Breast epithelium (tissue), 4 donors: ENCODE measurements around the gene TEX10. TPM values are rescaled to one million over a fixed set of nuclear protein-coding genes. Genes with fewer than 3 reads are reported as not detected.

Source experiments
- DNase-seq, 2 donors: peaks; one replicate each; pipeline ENCODE4 v3.0.0-alpha.2; 2019; ENCODE audit warnings: low spot score in 2 of 2
- H3K27ac ChIP-seq, 2 donors: fragments of 200-600 bp; sonication (generic) in 1 of 2; one replicate each; pipeline ENCODE4 v1.5.1; 2016 to 2019; ENCODE audit warnings: mild to moderate bottlenecking in 1 of 2
- H3K27me3 ChIP-seq, 2 donors: fragments of 200-600 bp; sonication (generic) in 1 of 2; one replicate each; pipeline versions ENCODE4 v1.5.1 to v1.6.0; 2017 to 2019; ENCODE audit warnings: control low read depth in 1 of 2, mild to moderate bottlenecking in 1 of 2
- H3K36me3 ChIP-seq: fragments of 200-600 bp; one replicate; pipeline ENCODE4 v1.5.1; 2019
- H3K4me1 ChIP-seq, 2 donors: fragments of 200-600 bp; sonication (generic); one replicate each; pipeline ENCODE4 v1.5.1; 2016 to 2019; ENCODE audit warnings: control low read depth in 1 of 2
- H3K4me3 ChIP-seq, 3 donors: fragments of 200-600 bp; sonication (generic); 1 replicate in 2 of 3; 2 replicates in 1 of 3; pipeline ENCODE4 v1.5.1; 2016 to 2019; ENCODE audit warnings: mild to moderate bottlenecking in 3 of 3, moderate library complexity in 2 of 3
- H3K9me3 ChIP-seq, 2 donors: fragments of 200-600 bp; sonication (generic) in 1 of 2; one replicate each; pipeline ENCODE4 v1.5.1; 2016 to 2019; ENCODE audit warnings: control low read depth in 1 of 2
- POLR2A ChIP-seq: fragments of 450-650 bp; IDR thresholded peaks from one replicate; pipeline ENCODE4 v1.6.1; 2016; ENCODE audit warnings: antibody characterized with exemption, mild to moderate bottlenecking, moderate library complexity
- POLR2AphosphoS5 ChIP-seq, 3 donors: sonication (generic); formaldehyde crosslinking; IDR thresholded peaks; one replicate each; pipeline ENCODE4 v1.6.1; 2017; ENCODE audit warnings: antibody characterized with exemption in 3 of 3
- intact Hi-C: fragments of 100-400 bp; cut with DNase I; formaldehyde crosslinking; loops from one replicate; pipeline ENCODE4 v1.15.1; 2023; ENCODE audit warnings: low total_unique reads
- total RNA-seq, 3 donors: library from RNA; depleted of rRNA; stranded (reverse); fragments of >200 nt; gene quantifications; one replicate each; pipeline ENCODE4 v1.1.0, GENCODE V29; 2016
- TF ChIP-seq, protein P1 (sequence below), 3 donors: fragments of 450-650 bp; IDR thresholded peaks; one replicate each; pipeline ENCODE4 v1.5.1; 2016 to 2017; ENCODE audit warnings: antibody characterized with exemption in 3 of 3, mild to moderate bottlenecking in 3 of 3, moderate library complexity in 3 of 3

Gene TEX10
- total RNA-seq, 3 donors from 2014 or later: 13.8 to 30.4 (median 22.6) TPM

- Histone ChIP-seq H3K9me3 (no peaks in the 10 kb centered on the region), H3K4me1 (peaks cover 0 to 3% of the 10 kb centered on the region in 2 donors), H3K27me3 (no peaks in the 10 kb centered on the region), H3K36me3 (no peaks in the 10 kb centered on the region), H3K27ac (peak overlapping the region; percentile 90 to 91), H3K4me3 (peak overlapping the region; percentile 92 to 99 (median 96))
- TF ChIP-seq, protein P1, sequence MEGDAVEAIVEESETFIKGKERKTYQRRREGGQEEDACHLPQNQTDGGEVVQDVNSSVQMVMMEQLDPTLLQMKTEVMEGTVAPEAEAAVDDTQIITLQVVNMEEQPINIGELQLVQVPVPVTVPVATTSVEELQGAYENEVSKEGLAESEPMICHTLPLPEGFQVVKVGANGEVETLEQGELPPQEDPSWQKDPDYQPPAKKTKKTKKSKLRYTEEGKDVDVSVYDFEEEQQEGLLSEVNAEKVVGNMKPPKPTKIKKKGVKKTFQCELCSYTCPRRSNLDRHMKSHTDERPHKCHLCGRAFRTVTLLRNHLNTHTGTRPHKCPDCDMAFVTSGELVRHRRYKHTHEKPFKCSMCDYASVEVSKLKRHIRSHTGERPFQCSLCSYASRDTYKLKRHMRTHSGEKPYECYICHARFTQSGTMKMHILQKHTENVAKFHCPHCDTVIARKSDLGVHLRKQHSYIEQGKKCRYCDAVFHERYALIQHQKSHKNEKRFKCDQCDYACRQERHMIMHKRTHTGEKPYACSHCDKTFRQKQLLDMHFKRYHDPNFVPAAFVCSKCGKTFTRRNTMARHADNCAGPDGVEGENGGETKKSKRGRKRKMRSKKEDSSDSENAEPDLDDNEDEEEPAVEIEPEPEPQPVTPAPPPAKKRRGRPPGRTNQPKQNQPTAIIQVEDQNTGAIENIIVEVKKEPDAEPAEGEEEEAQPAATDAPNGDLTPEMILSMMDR (IDR thresholded peaks at IDR 0.05): no peak
- TF ChIP-seq POLR2A: no peak
- TF ChIP-seq POLR2AphosphoS5 (IDR thresholded peaks at IDR 0.05): no peak
- intact Hi-C loops: no loop called here
- peak; percentile 23 to 54 for DNase-seq
Measured at GRCh38 chr9:100352201-100352726, 478 bp downstream of the TEX10 start.

DNA sequence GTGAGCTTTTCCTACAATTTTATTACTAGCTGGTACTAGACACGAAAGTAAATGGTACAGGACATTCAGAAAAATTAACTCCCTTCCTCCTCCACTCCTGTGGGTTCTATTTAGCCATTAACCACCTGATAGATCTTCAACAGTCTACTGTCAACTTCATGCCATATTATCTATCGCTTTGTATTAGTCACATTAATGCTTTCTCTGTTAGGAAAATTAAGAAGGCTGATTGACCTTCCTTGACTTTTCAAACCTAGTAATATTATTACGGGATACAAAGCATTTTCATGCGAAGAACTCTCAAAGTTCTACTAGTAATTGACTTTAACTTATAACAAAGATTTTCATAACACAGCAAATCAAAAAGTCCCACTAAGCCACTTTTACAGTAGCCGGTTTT is 1.2 kb downstream of the TEX10 start:
- Histone ChIP-seq H3K27ac (no peak overlapping the region), H3K27me3 (no peaks in the 10 kb centered on the region), H3K4me3 (peak overlapping the region; percentile 92 to 99 (median 96)), H3K4me1 (peaks cover 0 to 3% of the 10 kb centered on the region in 2 donors), H3K36me3 (no peaks in the 10 kb centered on the region), H3K9me3 (no peaks in the 10 kb centered on the region)
- intact Hi-C loops: no loop called here
- DNase-seq: no peak
- TF ChIP-seq POLR2A (no peak), POLR2AphosphoS5 (IDR thresholded peaks at IDR 0.05) (no peak)
- TF ChIP-seq, protein P1 (IDR thresholded peaks at IDR 0.05): no peak

DNA sequence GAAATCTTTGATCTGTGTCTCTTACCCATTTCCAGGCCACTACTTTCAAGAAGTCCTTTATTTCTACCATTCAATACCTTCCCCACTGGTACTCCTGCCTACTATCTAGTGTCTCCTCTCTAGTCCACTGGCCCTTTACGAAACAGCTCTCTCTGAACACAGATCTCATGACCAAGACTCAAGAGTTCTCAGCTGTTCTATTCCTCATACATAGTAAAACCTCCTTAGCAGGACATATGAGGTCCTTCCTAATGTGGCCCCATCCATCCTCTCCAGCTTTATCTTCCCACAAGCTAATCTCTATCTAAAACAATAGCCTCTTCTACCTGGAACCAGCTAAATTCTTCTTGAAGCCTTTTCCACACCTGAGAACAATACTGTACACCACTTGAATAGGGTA is 2.6 kb downstream of the TEX10 start:
- no peaks in the 10 kb centered on the region for H3K9me3 ChIP-seq
- TF ChIP-seq, protein P1 (IDR thresholded peaks at IDR 0.05): no peak
- no peak for TF ChIP-seq POLR2AphosphoS5 (IDR thresholded peaks at IDR 0.05)
- TF ChIP-seq POLR2A: no peak
- H3K4me1 ChIP-seq: peaks cover 0 to 3% of the 10 kb centered on the region in 2 donors
- no peak overlapping the region for H3K4me3 ChIP-seq
- no peaks in the 10 kb centered on the region for H3K36me3 ChIP-seq
- H3K27me3 ChIP-seq: no peaks in the 10 kb centered on the region
- no peak for DNase-seq
- intact Hi-C loops: no loop called here
- no peak overlapping the region for H3K27ac ChIP-seq

DNA sequence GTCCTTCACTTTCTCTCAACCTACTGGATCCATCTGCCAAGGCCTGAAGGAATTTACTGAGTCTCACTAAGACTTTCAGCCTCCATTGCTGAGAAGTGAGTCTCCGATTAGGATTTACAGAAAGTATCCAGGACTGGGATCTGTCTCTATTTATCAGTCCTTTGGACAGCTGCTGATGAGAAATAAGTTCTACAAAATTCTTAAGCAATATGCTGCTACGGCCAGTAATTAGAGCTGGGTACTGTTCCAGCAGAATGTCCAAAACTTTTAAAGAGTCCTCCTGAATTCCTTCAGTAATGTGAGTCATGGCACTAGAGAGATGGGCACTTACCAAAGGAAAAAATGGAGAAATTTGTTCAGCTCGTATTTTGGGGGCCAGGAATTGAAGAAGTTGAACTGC is 5.9 kb downstream of the TEX10 start:
- DNase-seq: no peak
- H3K4me3 ChIP-seq: no peak overlapping the region
- H3K27me3 ChIP-seq: no peaks in the 10 kb centered on the region
- TF ChIP-seq, protein P1 (IDR thresholded peaks at IDR 0.05): no peak
- TF ChIP-seq POLR2A (no peak), POLR2AphosphoS5 (IDR thresholded peaks at IDR 0.05) (no peak)
- intact Hi-C loops: no loop called here
- no peaks in the 10 kb centered on the region for H3K36me3 ChIP-seq
- peaks cover 0 to 3% of the 10 kb centered on the region in 2 donors for H3K4me1 ChIP-seq
- no peaks in the 10 kb centered on the region for H3K9me3 ChIP-seq
- no peak overlapping the region for H3K27ac ChIP-seq

DNA sequence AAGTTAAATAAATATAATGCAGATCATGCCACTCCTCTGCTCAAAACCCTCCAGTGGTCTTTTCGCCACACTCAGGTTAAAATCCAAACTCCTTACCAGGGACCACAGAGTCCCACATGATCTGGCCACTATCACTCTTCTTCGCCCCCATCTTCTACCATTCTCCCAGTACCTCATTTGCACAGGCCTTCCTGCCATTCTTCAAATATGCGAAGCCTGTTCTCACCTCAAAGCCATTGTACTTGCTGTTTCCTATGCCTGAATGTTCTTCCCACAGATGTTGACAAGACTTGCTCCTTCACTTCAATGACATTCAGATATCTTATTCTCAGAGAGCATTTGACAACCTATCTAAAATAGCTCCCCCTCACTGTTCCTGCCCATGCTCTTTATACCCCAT is 10.9 kb downstream of the TEX10 start:
- DNase-seq: no peak
- no peaks in the 10 kb centered on the region for H3K4me1 ChIP-seq
- no peaks in the 10 kb centered on the region for H3K36me3 ChIP-seq
- no peaks in the 10 kb centered on the region for H3K9me3 ChIP-seq
- H3K27me3 ChIP-seq: no peaks in the 10 kb centered on the region
- no peak overlapping the region for H3K4me3 ChIP-seq
- TF ChIP-seq POLR2A (no peak), POLR2AphosphoS5 (IDR thresholded peaks at IDR 0.05) (no peak)
- TF ChIP-seq, protein P1 (IDR thresholded peaks at IDR 0.05): no peak
- intact Hi-C loops: no loop called here
- H3K27ac ChIP-seq: no peak overlapping the region
